Neutrophil (primary cell): ENCODE results near the gene FARSA.
"Not testable (repeated sequence)": the region's sequence is repeated elsewhere in the genome, so short reads cannot be mapped to it uniquely, and the experiment has no call there.

Experiments
- H3K27ac ChIP-seq: fragments of 200-600 bp; sonication (generic); 2 replicates; pipeline ENCODE4 v1.5.1; 2016; ENCODE audit warnings: mild to moderate bottlenecking, moderate library complexity
- H3K27me3 ChIP-seq: fragments of 200-600 bp; sonication (generic); 2 replicates; pipeline ENCODE4 v1.6.0; 2016; ENCODE audit warnings: mild to moderate bottlenecking
- H3K36me3 ChIP-seq: fragments of 200-600 bp; sonication (generic); 2 replicates; pipeline ENCODE4 v1.5.1; 2017
- H3K4me1 ChIP-seq, 2 experiments: fragments of 200-600 bp in 1 of 2; sonication (generic) in 1 of 2; 1 replicate in 1 of 2; 2 replicates in 1 of 2; pipeline versions ENCODE4 v1.5.1 to v1.6.1; 2013 to 2016; ENCODE audit warnings: low read depth in 1 of 2, low read length in 1 of 2, mild to moderate bottlenecking in 1 of 2, moderate library complexity in 1 of 2; ENCODE audit not compliant: control insufficient read depth in 1 of 2, insufficient read depth in 1 of 2
- H3K4me3 ChIP-seq, 2 experiments: fragments of 200-600 bp in 1 of 2; sonication (generic) in 1 of 2; 1 replicate in 1 of 2; 2 replicates in 1 of 2; pipeline ENCODE4 v1.5.1; 2013 to 2016; ENCODE audit warnings: low read depth in 1 of 2, low read length in 1 of 2, mild to moderate bottlenecking in 1 of 2, moderate library complexity in 1 of 2
- H3K9me3 ChIP-seq: fragments of 200-600 bp; sonication (generic); 2 replicates; pipeline ENCODE4 v1.5.1; 2016
- CTCF ChIP-seq: fragments of 200-600 bp; sonication (generic); IDR thresholded peaks from 2 replicates; pipeline ENCODE4 v1.5.1; 2016; ENCODE audit warnings: antibody characterized with exemption

FARSA gene

GRCh38 chr19:12933287-12934072, at the start of gene FARSA:
Gene FARSA, minus strand, starts transcription at chr19:12933711. Its CDS starts 15 bp downstream, at chr19:12933696.
- Histone ChIP-seq H3K27ac (peak within 1 kb of the TSS; percentile 89), H3K27me3 (no peaks in the 10 kb centered on the region), H3K9me3 (no peaks in the 10 kb centered on the region), H3K4me3 (peak within 1 kb of the TSS; percentile 73 to 85), H3K36me3 (peaks cover 13% of the 10 kb centered on the region), H3K4me1 (peaks cover 43 to 44% of the 10 kb centered on the region in 2 experiments)
- TF ChIP-seq CTCF, result peak; percentile 31

GRCh38 chr19:12983091-12983490, 49.6 kb upstream of the FARSA start:
- TF ChIP-seq CTCF, result no peak
- Histone ChIP-seq H3K27ac (no peak overlapping the region), H3K27me3 (peaks cover 50% of the 10 kb centered on the region), H3K4me1 (peaks cover 7 to 9% of the 10 kb centered on the region in 2 experiments), H3K36me3 (no peaks in the 10 kb centered on the region), H3K4me3 (no peak overlapping the region), H3K9me3 (no peaks in the 10 kb centered on the region)

GRCh38 chr19:12982648-12983047, 49.1 kb upstream of the FARSA start:
- no peak for TF ChIP-seq CTCF
- Histone ChIP-seq H3K9me3 (no peaks in the 10 kb centered on the region), H3K27ac (no peak overlapping the region), H3K4me3 (no peak overlapping the region), H3K27me3 (peaks cover 47% of the 10 kb centered on the region), H3K4me1 (peaks cover 7 to 9% of the 10 kb centered on the region in 2 experiments), H3K36me3 (no peaks in the 10 kb centered on the region)

- no peaks in the 10 kb centered on the region for H3K36me3 ChIP-seq
- H3K9me3 ChIP-seq, result no peaks in the 10 kb centered on the region
- no peak for TF ChIP-seq CTCF
- H3K27ac ChIP-seq, result no peak overlapping the region
- no peak overlapping the region for H3K4me3 ChIP-seq
- H3K4me1 ChIP-seq, result peaks cover 7 to 9% of the 10 kb centered on the region in 2 experiments
- peaks cover 44% of the 10 kb centered on the region for H3K27me3 ChIP-seq
Measured at GRCh38 chr19:12979974-12980373, 46.5 kb upstream of the FARSA start.

GRCh38 chr19:12976109-12976508, 42.6 kb upstream of the FARSA start:
- H3K36me3 ChIP-seq, H3K27ac ChIP-seq, H3K4me1 ChIP-seq, H3K4me3 ChIP-seq, H3K9me3 ChIP-seq: not testable (repeated sequence)
- H3K27me3 ChIP-seq, result peaks cover 13% of the 10 kb centered on the region

GRCh38 chr19:12975221-12975741, 41.8 kb upstream of the FARSA start:
- no peaks in the 10 kb centered on the region for H3K36me3 ChIP-seq
- no peak for TF ChIP-seq CTCF
- H3K27me3 ChIP-seq, result peaks cover 10% of the 10 kb centered on the region
- H3K27ac ChIP-seq, result no peak overlapping the region
- H3K4me3 ChIP-seq, result no peak overlapping the region
- no peaks in the 10 kb centered on the region for H3K4me1 ChIP-seq
- H3K9me3 ChIP-seq, result no peaks in the 10 kb centered on the region
